ENCODE results near the gene PCGF1.

DNA sequence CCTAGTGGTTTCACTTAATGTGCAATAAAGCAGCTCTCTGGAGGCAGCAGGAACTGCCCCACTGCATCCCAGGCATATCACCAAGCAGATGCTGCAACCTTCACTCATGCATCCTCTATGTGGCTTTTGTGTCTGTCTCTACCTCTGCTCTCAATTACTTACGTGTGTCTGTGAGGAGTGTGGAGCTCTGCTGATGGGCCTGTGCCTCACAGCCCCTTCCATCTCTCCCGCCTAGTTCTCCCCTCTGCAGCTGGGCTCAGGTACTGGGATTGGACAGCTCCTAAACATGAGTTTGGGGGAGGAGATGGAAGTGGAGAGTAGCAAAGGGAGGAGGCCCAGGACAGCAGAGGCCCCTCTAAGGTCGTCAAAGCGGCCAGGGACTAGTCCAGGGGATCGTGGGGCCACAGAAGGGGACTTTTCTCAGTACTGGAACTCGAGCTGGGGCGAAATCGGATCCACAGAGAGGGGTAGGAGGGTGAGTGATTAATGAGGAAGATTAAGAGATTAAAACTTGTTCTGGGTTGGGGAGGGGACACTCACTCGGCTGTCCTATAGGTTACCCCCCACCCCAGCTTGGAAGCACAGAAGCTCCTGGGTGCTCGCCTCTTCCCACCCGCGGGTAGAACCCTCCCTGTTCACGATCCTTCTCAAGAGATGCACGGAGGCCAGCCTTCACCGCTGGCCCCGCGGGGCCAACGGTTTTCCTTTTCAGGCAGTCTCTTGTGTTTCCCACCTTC, 6.0 kb downstream of the PCGF1 start:
- TF ChIP-seq CTCF (IDR thresholded peaks at IDR 0.05 in 8 of 11, conservative IDR thresholded peaks at IDR 0.05 in 3 of 11) = no peak
- TF ChIP-seq POLR2AphosphoS5 (IDR thresholded peaks at IDR 0.05) = no peak
- no peak for TF ChIP-seq POLR2A (IDR thresholded peaks at IDR 0.05)

Measured in spleen (tissue), 7 donors.